Stimulated activated naive CD8-positive, alpha-beta T cell treated with anti-CD3 and anti-CD28 coated beads, Interleukin-15, amount 100 ng/mL, for 72 hours (primary cell): ENCODE measurements around the gene NDOR1.
A peak's percentile ranks its signal among the peaks of the same experiment; 100 is the strongest.

ENCODE experiments used
- ATAC-seq: fragments of 150-1000 bp; cut with Tn5 transposase; 2 replicates; pipeline ENCODE4 v1.10.0; 2021; ENCODE audit warnings: mild to moderate bottlenecking, moderate library complexity
- DNase-seq, 2 donors: peaks; one replicate each; pipeline ENCODE4 v3.0.0; 2021 to 2022
- H3K27ac Mint-ChIP-seq, 2 donors: one replicate each; pipeline ENCODE4 v1.8.0; 2022; ENCODE audit warnings: mild to moderate bottlenecking in 2 of 2, mixed read lengths in 2 of 2, moderate library complexity in 2 of 2
- H3K27me3 Mint-ChIP-seq: one replicate; pipeline ENCODE4 v1.8.0; 2022; ENCODE audit warnings: mixed read lengths
- H3K4me1 Mint-ChIP-seq: one replicate; pipeline ENCODE4 v1.8.0; 2022; ENCODE audit warnings: mild to moderate bottlenecking, mixed read lengths
- H3K4me3 Mint-ChIP-seq, 2 donors: one replicate each; pipeline ENCODE4 v1.8.0; 2022; ENCODE audit warnings: mild to moderate bottlenecking in 2 of 2, mixed read lengths in 2 of 2, moderate library complexity in 1 of 2
- H3K9me3 Mint-ChIP-seq, 2 donors: one replicate each; pipeline ENCODE4 v1.8.0; 2022; ENCODE audit warnings: mixed read lengths in 2 of 2

NDOR1 gene

GRCh38 chr9:137198051-137198901 is 7.2 kb upstream of the NDOR1 start:
- Mint-ChIP-seq H3K4me1 (peaks cover 50% of the 10 kb centered on the region), H3K27ac (no peak overlapping the region), H3K9me3 (no peaks in the 10 kb centered on the region), H3K27me3 (peaks cover 15% of the 10 kb centered on the region), H3K4me3 (peak overlapping the region in 1 of 2 donors; percentile 13)
- DNase-seq = no peak
- ATAC-seq = no peak

- H3K4me3 Mint-ChIP-seq = peak overlapping the region in 1 of 2 donors; percentile 89
- peaks cover 55% of the 10 kb centered on the region for H3K4me1 Mint-ChIP-seq
- no peak for ATAC-seq
- no peak for DNase-seq
- peaks cover 15% of the 10 kb centered on the region for H3K27me3 Mint-ChIP-seq
- H3K9me3 Mint-ChIP-seq = no peaks in the 10 kb centered on the region
- no peak overlapping the region for H3K27ac Mint-ChIP-seq
These were observed 6.6 kb upstream of the NDOR1 start for GRCh38 chr9:137198902-137199283.

GRCh38 chr9:137199411-137200121 is 5.9 kb upstream of the NDOR1 start:
- no peaks in the 10 kb centered on the region for H3K9me3 Mint-ChIP-seq
- DNase-seq = no peak
- peak overlapping the region; percentile 85 to 89 for H3K4me3 Mint-ChIP-seq
- peaks cover 62% of the 10 kb centered on the region for H3K4me1 Mint-ChIP-seq
- no peak for ATAC-seq
- no peak overlapping the region for H3K27ac Mint-ChIP-seq
- H3K27me3 Mint-ChIP-seq = peaks cover 15% of the 10 kb centered on the region

- H3K27ac Mint-ChIP-seq = peak within 1 kb of the TSS; percentile 65 to 82
- ATAC-seq (peak; percentile 96), DNase-seq (peak; percentile 97 to 98)
- H3K27me3 Mint-ChIP-seq = peaks cover 15% of the 10 kb centered on the region
- H3K9me3 Mint-ChIP-seq = no peaks in the 10 kb centered on the region
- H3K4me1 Mint-ChIP-seq = peaks cover 65% of the 10 kb centered on the region
- peak within 1 kb of the TSS; percentile 86 to 89 for H3K4me3 Mint-ChIP-seq
These were observed 4.9 kb upstream of the NDOR1 start, which contains the start of gene TPRN for GRCh38 chr9:137200311-137201204. Gene TPRN (minus strand): TSS chr9:137200741. CDS start chr9:137200711, 30 bp downstream.

GRCh38 chr9:137201205-137201868 is 4.2 kb upstream of the NDOR1 start:
- peaks cover 73% of the 10 kb centered on the region for H3K4me1 Mint-ChIP-seq
- DNase-seq = no peak
- no peak for ATAC-seq
- peak overlapping the region; percentile 65 to 82 for H3K27ac Mint-ChIP-seq
- no peaks in the 10 kb centered on the region for H3K9me3 Mint-ChIP-seq
- peak overlapping the region; percentile 86 to 89 for H3K4me3 Mint-ChIP-seq
- peaks cover 15% of the 10 kb centered on the region for H3K27me3 Mint-ChIP-seq

GRCh38 chr9:137202966-137203365 is 2.5 kb upstream of the NDOR1 start:
- no peak overlapping the region for H3K4me3 Mint-ChIP-seq
- DNase-seq (no peak), ATAC-seq (no peak)
- peaks cover 82% of the 10 kb centered on the region for H3K4me1 Mint-ChIP-seq
- no peaks in the 10 kb centered on the region for H3K9me3 Mint-ChIP-seq
- H3K27ac Mint-ChIP-seq = no peak overlapping the region
- peaks cover 15% of the 10 kb centered on the region for H3K27me3 Mint-ChIP-seq

GRCh38 chr9:137204731-137205125 is 772 bp upstream of the NDOR1 start:
- peak overlapping the region; percentile 95 to 98 for H3K4me3 Mint-ChIP-seq
- peak overlapping the region; percentile 92 to 95 for H3K27ac Mint-ChIP-seq
- peaks cover 1% of the 10 kb centered on the region for H3K27me3 Mint-ChIP-seq
- peaks cover 70% of the 10 kb centered on the region for H3K4me1 Mint-ChIP-seq
- H3K9me3 Mint-ChIP-seq = no peaks in the 10 kb centered on the region
- ATAC-seq (no peak), DNase-seq (no peak)

- no peaks in the 10 kb centered on the region for H3K9me3 Mint-ChIP-seq
- ATAC-seq (no peak), DNase-seq (no peak)
- H3K27ac Mint-ChIP-seq = peak overlapping the region; percentile 96 to 97
- H3K4me1 Mint-ChIP-seq = peaks cover 60% of the 10 kb centered on the region
- peak overlapping the region; percentile 95 to 98 for H3K4me3 Mint-ChIP-seq
- H3K27me3 Mint-ChIP-seq = no peaks in the 10 kb centered on the region
These were observed 1.1 kb downstream of the NDOR1 start for GRCh38 chr9:137206602-137207001.

- no peaks in the 10 kb centered on the region for H3K9me3 Mint-ChIP-seq
- H3K4me3 Mint-ChIP-seq = no peak overlapping the region
- H3K4me1 Mint-ChIP-seq = peaks cover 18% of the 10 kb centered on the region
- ATAC-seq = peak; percentile 19
- peak overlapping the region in 1 of 2 donors; percentile 7 for H3K27ac Mint-ChIP-seq
- DNase-seq = no peak
- no peaks in the 10 kb centered on the region for H3K27me3 Mint-ChIP-seq
These were observed 6.0 kb downstream of the NDOR1 start for GRCh38 chr9:137211532-137211931.

- Mint-ChIP-seq H3K27ac (no peak overlapping the region), H3K27me3 (no peaks in the 10 kb centered on the region), H3K9me3 (no peaks in the 10 kb centered on the region), H3K4me3 (no peak overlapping the region), H3K4me1 (peaks cover 8% of the 10 kb centered on the region)
- no peak for DNase-seq
- ATAC-seq = no peak
These were observed 7.0 kb downstream of the NDOR1 start for GRCh38 chr9:137212520-137212919.

- no peaks in the 10 kb centered on the region for H3K9me3 Mint-ChIP-seq
These were observed 7.9 kb downstream of the NDOR1 start for GRCh38 chr9:137213160-137214060.

GRCh38 chr9:137214620-137215019 is 9.1 kb downstream of the NDOR1 start:
- DNase-seq = no peak
- H3K4me1 Mint-ChIP-seq = no peaks in the 10 kb centered on the region
- H3K4me3 Mint-ChIP-seq = no peak overlapping the region
- H3K9me3 Mint-ChIP-seq = no peaks in the 10 kb centered on the region
- H3K27me3 Mint-ChIP-seq = no peaks in the 10 kb centered on the region
- no peak overlapping the region for H3K27ac Mint-ChIP-seq
- ATAC-seq = no peak

More at GRCh38 chr9:137213160-137214060, 7.9 kb downstream of the NDOR1 start:
- peak; percentile 32 for ATAC-seq
- no peak for DNase-seq
- H3K4me1 Mint-ChIP-seq = peaks cover 5% of the 10 kb centered on the region
- no peak overlapping the region for H3K4me3 Mint-ChIP-seq
- H3K27ac Mint-ChIP-seq = no peak overlapping the region
- no peaks in the 10 kb centered on the region for H3K27me3 Mint-ChIP-seq

GRCh38 chr9:137215196-137215986 is 9.9 kb downstream of the NDOR1 start:
- Mint-ChIP-seq H3K9me3 (no peaks in the 10 kb centered on the region), H3K4me3 (no peak overlapping the region), H3K27ac (peak overlapping the region in 1 of 2 donors; percentile 33), H3K27me3 (no peaks in the 10 kb centered on the region), H3K4me1 (no peaks in the 10 kb centered on the region)
- no peak for DNase-seq
- ATAC-seq = no peak
